GM18951 (cell line): ENCODE data around the gene NTRK3.

Source experiments
- POLR2A ChIP-seq: IDR thresholded peaks from 4 replicates; pipeline ENCODE4 v1.6.1; 2011; ENCODE audit warnings: mild to moderate bottlenecking; ENCODE audit not compliant: insufficient read length, insufficient read depth; ENCODE audit errors: extremely low read depth
- in situ Hi-C: fragments of 300-500 bp; cut with MboI; formaldehyde crosslinking; loops from one replicate; pipeline ENCODE4 v1.12.0; 2022; ENCODE audit warnings: low sequenced_read_pairs, mixed read lengths, inconsistent platforms; ENCODE audit not compliant: unreplicated experiment

NTRK3 gene

DNA sequence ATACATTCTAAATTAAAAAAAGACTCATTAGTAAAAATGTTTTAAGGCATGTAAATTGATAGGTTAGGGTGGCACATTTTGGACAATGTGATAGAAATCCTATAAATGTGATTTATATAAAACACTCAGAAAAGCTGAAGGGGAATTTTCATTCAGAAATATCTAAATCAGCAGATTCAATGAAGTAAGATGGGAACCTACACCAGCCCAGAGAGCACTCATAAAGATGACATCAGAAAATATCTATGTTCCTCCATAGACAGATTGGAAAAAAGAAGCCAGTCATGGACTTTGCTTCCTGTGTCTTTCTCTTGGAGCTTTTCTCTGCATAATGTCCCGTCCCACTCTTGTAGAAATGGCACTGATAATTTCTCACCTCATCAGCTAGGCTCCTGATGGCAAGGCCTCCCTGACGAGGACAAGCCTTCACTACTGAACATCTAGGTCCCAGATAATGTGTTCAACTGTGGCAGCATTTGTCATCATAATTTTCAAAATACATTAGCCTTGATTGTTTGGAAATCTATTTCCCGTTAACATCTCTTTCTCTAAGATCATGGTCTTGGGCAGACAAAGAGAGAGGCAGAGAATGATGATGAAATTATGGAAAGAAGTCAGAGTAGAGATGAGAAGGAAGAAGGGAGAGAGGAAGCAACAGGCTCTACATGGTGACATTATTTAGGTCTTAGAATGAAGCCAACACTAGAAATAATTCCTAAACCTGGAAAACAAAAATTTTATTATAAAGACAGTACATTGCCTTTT, 354.4 kb downstream of the NTRK3 start:
- no peak for TF ChIP-seq POLR2A
- in situ Hi-C loops = no loop called here

GRCh38 chr15:87901008-87901407, 355.5 kb downstream of the NTRK3 start:
- in situ Hi-C loops = no loop called here
- no peak for TF ChIP-seq POLR2A

DNA sequence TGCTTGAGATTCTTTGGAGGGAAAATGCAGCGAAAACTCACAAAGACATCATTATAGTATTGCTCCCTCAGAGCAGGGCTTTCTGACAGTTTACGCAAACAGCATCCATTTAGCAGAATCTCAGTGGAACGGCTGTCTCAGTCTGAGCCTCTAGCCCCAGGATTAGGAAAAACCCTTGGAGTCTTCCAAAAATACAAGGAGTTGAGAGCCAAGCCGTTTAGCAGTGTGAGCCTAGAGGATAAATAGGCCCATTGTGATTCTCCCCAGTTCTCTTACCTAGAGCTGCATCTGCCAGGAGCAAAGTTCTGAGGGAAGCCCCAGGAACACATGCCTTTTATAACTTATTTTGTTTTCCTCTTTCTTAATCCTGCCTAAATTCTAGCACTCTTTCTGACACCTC, 359.6 kb downstream of the NTRK3 start:
- TF ChIP-seq POLR2A = no peak
- in situ Hi-C loops = no loop called here

GRCh38 chr15:87887177-87887576, 369.4 kb downstream of the NTRK3 start:
- TF ChIP-seq POLR2A = no peak
- in situ Hi-C loops = no loop called here

DNA sequence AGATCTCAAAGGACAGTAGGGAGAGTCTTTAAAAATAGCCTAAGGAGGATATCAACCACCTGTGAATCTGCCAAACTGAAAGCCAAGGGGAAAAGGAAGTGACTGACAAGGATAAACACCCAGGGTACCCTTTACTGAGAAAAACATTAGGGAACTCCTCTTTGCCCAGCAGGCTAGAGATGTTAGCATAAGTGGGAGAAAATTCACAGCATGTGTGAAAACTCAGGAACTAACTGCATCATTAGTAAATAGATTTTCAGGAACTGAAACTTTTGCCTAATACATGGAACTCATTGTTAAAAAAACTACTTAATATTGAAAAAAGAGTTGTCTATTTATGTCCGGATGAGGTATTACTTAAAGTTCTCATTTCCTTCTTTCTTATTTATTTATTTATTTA, 375.5 kb downstream of the NTRK3 start:
- in situ Hi-C loops = no loop called here
- no peak for TF ChIP-seq POLR2A

DNA sequence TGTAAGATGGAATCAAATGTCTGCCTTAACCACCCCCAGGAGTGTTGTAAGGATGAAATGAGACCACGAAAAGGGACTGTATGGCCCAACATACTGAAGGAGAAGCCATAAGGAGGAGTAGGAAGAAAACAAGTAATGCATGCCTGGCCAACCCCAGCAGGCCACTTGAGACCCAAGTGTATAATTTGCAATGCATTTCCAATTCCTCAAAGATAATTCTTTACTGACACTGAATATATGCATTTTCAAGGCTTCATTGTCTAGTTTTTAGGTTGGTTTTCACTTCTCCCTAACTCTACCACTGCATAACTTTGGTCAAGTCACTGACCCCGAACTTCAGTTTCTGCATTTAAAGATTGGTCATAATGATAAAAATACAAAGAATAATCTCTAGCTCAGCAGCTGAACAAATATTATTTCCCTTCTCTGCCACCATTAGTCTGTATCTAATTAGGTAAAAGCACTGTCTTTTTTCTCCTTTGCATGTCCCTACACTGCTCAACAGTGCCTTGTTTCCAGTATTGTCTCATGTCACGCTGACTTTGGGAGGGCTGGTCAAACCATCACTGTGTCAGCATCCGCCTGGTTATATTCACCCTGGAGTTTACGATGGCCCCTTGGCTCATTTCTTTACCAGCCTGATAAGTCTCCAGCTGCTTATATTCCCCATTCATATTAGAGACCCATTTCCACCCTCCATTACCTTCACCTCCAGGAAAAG, 378.6 kb downstream of the NTRK3 start:
- no peak for TF ChIP-seq POLR2A
- in situ Hi-C loops = no loop called here

GRCh38 chr15:87877114-87877810, 379.3 kb downstream of the NTRK3 start:
- in situ Hi-C loops = no loop called here
- no peak for TF ChIP-seq POLR2A

- TF ChIP-seq POLR2A = no peak
- in situ Hi-C loops = no loop called here
Observed at GRCh38 chr15:87874896-87875711, 381.4 kb downstream of the NTRK3 start.

- in situ Hi-C loops = no loop called here
- no peak for TF ChIP-seq POLR2A
Observed at GRCh38 chr15:87873516-87873915, 383.0 kb downstream of the NTRK3 start.

- TF ChIP-seq POLR2A = no peak
- in situ Hi-C loops = no loop called here
Observed at GRCh38 chr15:87871731-87872320, 384.7 kb downstream of the NTRK3 start.

DNA sequence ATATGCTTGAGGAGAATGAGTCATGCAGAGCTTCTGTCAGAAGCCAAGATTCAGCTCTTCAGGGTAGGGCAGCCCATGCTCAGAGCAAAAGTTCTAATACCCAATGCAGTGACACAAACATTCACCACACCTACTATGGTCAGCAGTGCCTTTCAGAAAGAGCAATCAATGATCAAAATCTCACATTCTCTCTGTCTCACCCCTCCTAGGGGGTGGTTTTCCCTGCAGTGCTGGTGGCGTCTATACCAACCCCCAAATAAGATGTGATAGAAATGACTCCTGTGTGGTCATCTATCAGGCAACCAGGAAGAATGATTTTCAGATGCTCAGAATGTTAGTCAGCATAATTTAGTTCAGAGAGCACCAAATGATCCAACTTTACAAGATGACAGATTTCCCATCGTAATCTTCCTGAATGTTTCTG, 385.3 kb downstream of the NTRK3 start:
- TF ChIP-seq POLR2A = no peak
- in situ Hi-C loops = no loop called here

DNA sequence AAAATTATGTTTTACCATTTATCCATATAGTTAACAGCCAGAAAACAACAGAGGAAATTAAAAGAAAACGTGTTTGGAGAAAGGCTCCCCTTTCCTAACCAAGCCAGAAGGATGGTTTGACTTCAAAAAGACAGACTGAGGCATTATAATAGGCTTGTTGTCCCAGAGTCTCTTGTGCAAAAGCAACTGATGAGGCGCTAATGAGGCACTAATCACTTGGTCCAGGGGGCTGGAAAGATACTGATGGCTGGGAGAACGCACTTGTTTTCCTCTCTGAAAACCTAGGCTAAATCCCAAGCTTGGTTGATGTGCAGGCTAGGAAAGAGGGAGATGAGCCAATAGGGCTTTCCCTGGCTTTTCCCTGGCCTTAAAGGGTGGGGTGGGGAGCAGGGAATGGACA, 389.6 kb downstream of the NTRK3 start:
- in situ Hi-C loops = no loop called here
- no peak for TF ChIP-seq POLR2A
